GM19455 (cell line): ENCODE results near the gene PASK.

Experiments
- ATAC-seq: cut with Tn5 transposase; IDR thresholded peaks from one replicate; pipeline ENCODE4 v1.9.1; 2021; ENCODE audit not compliant: unreplicated experiment

PASK gene

DNA sequence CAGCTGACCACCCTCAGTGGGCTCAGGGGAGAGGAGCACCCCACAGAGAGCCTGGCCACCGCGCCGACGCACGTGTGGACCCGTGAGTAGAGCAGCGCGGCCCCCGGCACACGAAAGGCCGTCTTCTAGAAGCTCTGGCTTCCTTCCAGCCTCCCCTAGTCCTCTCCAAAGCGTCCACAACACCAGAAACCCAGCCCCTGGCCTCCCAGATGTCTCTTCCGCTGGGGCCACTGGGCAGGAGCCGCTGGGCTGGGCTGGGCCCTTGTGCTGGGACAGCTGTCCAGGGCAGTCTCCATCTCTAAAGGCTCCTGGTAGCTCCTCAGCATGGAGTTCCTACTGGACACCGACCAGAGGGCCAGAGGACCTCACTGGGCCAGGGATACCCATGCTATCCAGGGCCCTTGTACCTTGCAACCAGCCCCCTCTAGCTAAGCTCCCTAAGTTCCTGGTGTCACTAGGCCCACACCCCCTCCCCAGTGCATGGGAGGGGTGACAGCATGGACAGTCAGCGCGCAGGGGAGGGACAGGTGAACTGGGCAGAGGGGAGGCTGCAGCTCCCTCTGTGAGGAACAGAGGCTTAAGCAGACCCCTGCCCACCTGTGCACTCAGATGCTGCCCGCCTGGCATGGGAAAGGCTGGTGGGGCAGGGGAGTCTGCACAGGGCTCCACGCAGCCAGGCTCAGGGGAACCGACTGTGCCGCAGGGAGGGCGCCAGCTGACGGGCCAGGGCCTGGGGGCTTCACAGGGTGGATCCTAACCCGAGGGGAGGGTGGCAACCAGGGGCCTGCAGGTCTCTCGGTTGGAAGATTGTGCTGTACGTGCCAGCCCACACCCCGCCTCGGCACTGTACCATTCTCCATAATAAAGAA is 80.1 kb downstream of the PASK start:
- no peak for ATAC-seq

- no peak for ATAC-seq
Observed at GRCh38 chr2:241068136-241068941, 80.9 kb downstream of the PASK start.

DNA sequence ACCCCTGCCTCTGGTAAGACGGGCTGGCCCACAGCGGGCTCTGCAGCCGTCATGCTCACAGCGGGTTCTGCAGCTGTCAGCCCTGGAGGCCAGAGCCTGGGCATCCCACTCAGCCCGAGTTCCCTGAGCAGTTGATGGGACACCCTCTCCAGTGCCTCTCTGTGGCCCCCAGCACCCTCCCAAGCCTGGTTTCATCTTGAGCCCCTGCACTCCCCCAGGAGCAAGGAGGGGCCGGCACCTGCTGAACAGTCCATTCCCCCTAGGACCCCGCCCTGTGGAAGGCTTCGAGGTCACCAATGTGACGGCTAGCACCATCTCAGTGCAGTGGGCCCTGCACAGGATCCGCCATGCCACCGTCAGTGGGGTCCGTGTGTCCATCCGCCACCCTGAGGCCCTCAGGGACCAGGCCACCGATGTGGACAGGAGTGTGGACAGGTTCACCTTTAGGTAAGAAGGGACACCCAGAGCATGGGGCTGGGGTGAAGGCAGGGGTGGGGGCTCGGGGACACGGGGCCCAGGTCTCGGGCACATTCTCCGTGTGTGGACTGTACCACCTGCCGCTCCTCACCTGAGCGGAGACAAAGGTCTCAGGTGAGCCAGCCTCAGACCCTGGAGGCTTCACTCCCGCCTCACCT is 81.7 kb downstream of the PASK start:
- no peak for ATAC-seq

GRCh38 chr2:241066893-241067341 is 82.4 kb downstream of the PASK start:
- ATAC-seq, result no peak

DNA sequence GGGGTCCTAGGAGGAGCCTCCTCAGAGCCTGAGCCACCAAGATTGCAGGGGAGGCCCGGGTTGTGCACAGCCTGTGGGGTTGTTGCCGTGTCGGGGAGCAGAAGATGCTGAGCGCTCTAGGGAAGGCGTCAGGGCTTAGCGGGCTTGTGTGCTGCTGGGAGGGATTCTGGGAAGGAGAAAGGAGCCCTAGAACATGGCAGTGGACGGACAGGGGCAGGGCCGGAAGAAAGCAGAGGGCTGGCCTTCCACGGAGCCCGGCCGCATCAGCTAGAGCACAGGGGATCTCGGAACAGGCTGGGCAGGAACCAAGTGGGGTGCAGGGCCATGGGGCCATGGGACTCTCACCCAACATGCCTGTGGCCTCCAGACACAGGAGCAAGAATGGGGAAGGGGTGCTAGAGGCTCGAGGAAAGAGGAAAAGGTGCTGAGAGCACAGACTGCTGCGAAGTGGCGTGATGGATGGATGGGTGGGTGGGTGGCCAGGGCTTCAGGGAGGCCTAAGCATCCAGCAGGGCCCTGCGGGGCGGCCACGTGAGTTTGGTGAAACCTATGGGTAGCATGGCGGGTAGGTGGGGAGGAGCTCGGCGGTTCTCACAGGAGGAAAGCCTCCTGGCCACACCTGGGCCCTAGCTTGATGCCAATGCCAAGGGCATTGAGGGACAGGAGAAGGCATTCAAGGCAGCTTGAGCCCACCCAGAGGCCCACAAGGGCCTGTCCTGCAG is 82.9 kb downstream of the PASK start:
- ATAC-seq, result no peak

DNA sequence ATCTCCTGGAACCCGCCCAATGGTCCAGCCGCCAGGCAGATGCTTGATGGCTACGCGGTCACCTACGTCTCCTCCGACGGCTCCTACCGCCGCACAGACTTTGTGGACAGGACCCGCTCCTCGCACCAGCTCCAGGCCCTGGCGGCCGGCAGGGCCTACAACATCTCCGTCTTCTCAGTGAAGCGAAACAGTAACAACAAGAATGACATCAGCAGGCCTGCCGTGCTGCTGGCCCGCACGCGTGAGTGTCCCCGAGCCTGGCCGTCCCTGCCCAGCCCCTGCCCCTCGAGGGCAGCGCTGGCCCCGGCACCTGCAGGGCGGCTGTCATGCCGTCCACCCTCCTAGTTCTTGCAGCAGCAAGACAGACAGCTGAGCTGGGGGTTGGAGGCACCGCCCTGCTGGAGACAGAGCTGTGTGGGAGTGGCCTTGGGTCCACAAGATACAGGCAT is 83.9 kb downstream of the PASK start:
- ATAC-seq, result no peak

DNA sequence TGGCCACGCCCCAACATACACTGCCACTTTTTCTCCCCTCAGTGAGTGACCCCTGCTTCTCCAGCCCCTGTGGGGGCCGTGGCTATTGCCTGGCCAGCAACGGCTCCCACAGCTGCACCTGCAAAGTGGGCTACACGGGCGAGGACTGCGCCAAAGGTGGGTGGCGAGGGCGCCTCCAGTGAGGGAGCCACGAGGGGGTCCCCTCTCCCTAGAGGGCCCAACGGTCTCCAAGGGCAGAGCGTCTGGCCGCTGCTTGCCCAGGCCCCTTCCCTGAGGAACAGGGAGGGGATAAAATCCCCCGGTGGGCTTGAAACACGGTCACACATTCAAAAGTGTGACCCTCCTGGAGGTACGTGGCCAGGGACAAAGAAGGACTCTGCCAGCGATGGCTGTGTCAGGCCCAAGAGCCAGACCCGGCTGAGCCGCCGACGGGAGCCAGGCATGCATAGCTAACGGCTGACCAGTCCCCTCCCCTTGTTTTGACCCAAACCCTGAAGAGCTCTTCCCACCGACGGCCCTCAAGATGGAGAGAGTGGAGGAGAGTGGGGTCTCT is 84.4 kb downstream of the PASK start:
- no peak for ATAC-seq

DNA sequence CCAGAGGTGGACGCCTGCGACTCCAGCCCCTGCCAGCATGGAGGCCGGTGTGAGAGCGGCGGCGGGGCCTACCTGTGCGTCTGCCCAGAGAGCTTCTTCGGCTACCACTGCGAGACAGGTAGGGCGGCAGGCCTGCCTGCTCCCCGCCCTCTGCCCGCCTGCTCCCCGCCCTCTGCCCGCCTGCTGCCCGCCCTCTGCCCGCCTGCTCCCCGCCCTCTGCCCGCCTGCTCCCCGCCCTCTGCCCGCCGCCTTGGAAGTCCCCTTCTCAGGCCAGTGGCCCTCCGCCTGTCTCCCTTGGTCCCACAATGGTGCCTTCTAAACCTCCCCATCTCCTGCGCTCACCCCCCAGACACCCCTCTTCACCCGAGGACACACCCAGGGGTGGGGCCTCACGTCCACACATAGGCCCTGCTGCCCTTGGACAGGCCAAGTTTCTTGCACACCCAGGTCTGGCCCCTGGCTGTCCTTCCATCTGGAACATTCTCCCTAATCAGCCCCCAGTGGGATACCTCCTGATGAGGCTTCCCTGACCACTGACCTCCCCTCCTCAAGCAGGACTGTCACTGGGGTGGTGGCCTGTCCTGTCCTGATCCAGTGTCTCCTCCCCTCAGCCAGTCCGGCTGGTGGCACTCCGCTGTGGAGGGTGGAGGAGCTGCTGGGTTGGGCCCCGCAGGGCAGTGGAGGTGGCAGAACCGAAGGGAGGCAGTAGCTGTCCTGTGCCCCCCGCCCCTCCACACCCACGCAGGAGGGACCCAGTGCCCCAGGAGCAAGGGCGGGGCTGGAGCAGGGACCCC is 85.1 kb downstream of the PASK start:
- ATAC-seq, result no peak

- ATAC-seq, result no peak
Observed at GRCh38 chr2:241063587-241063986, 85.7 kb downstream of the PASK start.

GRCh38 chr2:241063093-241063551 is 86.2 kb downstream of the PASK start:
- ATAC-seq, result no peak

- no peak for ATAC-seq
Observed at GRCh38 chr2:241062389-241063092, 86.7 kb downstream of the PASK start.

DNA sequence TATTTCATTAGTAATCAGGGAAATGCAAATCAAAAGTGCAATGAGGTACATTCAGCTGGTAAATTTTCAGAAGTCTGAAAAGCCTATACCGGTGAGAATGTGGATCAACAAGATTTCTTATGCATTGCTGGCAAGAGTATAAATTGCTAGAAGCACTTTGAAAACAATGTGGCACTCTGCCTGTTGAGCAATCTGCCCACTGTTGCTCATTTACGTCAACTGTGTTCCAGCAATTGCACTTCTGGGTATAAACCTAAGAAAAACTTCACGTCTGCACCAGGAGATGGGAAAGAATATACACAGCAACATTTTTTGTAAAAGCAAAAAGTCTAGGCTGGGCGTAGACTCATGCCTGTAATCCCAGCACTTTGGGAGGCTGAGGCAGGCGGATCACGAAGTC is 88.0 kb downstream of the PASK start:
- ATAC-seq, result no peak
